Measurements from ENCODE around the gene MTCL3.

The MTCL3 gene

GRCh38 chr6:127518710-127519468, at the start of gene MTCL3:
TSS of gene MTCL3 (minus strand) at chr6:127519335.
- peak; percentile 21 to 81 for DNase-seq (ENCODE audit: low read depth in 2 of 2)
- TF ChIP-seq CTCF (IDR thresholded peaks at IDR 0.05; ENCODE audit: low read depth, low read length): no peak
- H3K4me3 ChIP-seq (replicated peaks in 1 of 2; ENCODE audit: low read depth in 2 of 2, low read length in 2 of 2): peak within 1 kb of the TSS; percentile 4 to 54

- TF ChIP-seq CTCF (IDR thresholded peaks at IDR 0.05; ENCODE audit: low read depth, low read length): no peak
- H3K4me3 ChIP-seq (replicated peaks in 1 of 2; ENCODE audit: low read depth in 2 of 2, low read length in 2 of 2): no peak overlapping the region
Observed at GRCh38 chr6:127567476-127567875, 48.3 kb upstream of the MTCL3 start.

DNA sequence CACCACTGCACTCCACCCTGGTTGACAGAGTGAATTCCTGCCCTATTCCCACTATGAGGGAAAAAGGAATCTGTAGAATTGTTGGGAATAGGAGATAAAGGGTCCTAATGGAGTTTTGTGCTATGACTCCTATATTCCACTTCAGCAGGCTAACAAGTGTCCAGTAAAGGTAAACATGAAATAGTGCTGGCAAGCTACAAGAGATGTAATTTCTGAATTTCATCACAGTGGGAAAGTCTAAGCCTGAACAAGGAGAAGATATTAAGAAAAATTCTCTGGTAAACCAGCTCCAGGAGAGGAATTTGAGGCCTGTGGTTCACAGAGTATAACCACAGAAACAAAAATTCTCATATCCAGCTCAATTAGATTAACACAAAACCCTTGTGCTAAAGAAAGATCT, 47.5 kb upstream of the MTCL3 start:
- TF ChIP-seq CTCF (IDR thresholded peaks at IDR 0.05; ENCODE audit: low read depth, low read length): no peak
- DNase-seq (ENCODE audit: low read depth in 2 of 2): no peak
- no peak overlapping the region for H3K4me3 ChIP-seq (replicated peaks in 1 of 2; ENCODE audit: low read depth in 2 of 2, low read length in 2 of 2)

More at GRCh38 chr6:127567476-127567875, 48.3 kb upstream of the MTCL3 start:
- DNase-seq (ENCODE audit: low read depth in 2 of 2): no peak

GRCh38 chr6:127566119-127566518, 47.0 kb upstream of the MTCL3 start:
- no peak overlapping the region for H3K4me3 ChIP-seq (replicated peaks in 1 of 2; ENCODE audit: low read depth in 2 of 2, low read length in 2 of 2)
- DNase-seq (ENCODE audit: low read depth in 2 of 2): peak in 1 of 2 donors; percentile 9
- TF ChIP-seq CTCF (IDR thresholded peaks at IDR 0.05; ENCODE audit: low read depth, low read length): no peak

DNA sequence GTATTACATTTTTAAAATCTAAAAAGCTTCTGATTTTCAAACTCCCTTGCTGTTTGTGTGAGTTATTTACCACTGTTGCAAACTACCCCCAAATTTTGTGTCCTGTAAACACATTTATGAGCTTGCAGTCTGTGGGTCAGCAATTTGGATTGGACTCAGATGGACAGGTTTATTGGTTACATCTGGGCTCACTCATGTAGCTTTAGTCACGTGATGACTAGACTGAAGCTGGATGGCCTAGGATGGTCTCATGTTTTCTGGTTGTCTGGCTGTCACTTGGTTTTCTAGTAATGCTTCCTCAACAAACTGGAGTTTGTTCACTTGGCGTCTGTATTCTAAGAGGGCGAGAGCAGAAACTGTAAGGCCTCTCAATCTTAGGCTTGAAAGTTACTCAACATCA, 45.6 kb upstream of the MTCL3 start:
- no peak overlapping the region for H3K4me3 ChIP-seq (replicated peaks in 1 of 2; ENCODE audit: low read depth in 2 of 2, low read length in 2 of 2)
- DNase-seq (ENCODE audit: low read depth in 2 of 2): no peak
- TF ChIP-seq CTCF (IDR thresholded peaks at IDR 0.05; ENCODE audit: low read depth, low read length): no peak

DNA sequence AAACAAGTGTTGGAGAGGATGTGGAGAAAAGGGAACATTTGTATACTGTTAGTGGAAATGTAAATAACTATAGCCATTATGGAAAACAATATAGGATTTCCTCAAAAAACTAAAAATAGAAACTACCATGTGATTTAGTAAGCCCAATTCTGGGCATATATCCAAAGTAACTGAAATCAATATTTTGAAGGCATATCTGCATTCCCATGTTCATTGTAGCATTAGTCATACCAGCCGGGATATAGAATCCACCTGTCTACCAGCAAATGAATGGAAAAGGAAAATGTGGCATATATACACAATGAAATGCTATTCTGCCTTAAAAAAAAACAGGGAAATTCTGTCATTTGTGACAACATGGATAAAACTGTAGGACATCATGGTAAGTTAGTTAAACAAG, 42.5 kb upstream of the MTCL3 start:
- peak in 1 of 2 donors; percentile 11 for DNase-seq (ENCODE audit: low read depth in 2 of 2)
- no peak for TF ChIP-seq CTCF (IDR thresholded peaks at IDR 0.05; ENCODE audit: low read depth, low read length)

More for the DNA sequence above, 42.5 kb upstream of the MTCL3 start:
- H3K4me3 ChIP-seq (replicated peaks in 1 of 2; ENCODE audit: low read depth in 2 of 2, low read length in 2 of 2): no peak overlapping the region

All from cardiac fibroblast (primary cell).